ENCODE data around the gene PPBP. TPM values are rescaled to one million over a fixed set of nuclear protein-coding genes. Genes with fewer than 3 reads are reported as not detected.

The PPBP gene
- polyA plus RNA-seq, 1 donor (not counting 4 experiments of a cell fraction or from before 2014, with no cell fraction given): 0.42 TPM

- Histone ChIP-seq H3K79me2 (ENCODE audit: control insufficient read depth, insufficient read depth, low read length) (no peaks in the 10 kb centered on the region), H3K9ac (ENCODE audit: control insufficient read depth, extremely low read depth, insufficient read depth, low read length) (no peak overlapping the region), H3K4me2 (ENCODE audit: control insufficient read depth, extremely low read depth, insufficient read depth, low read depth, low read length) (no peak overlapping the region), H4K20me1 (ENCODE audit: control insufficient read depth, extremely low read depth, insufficient read depth, low read length) (no peaks in the 10 kb centered on the region), H3K4me3 (ENCODE audit: control insufficient read depth in 2 of 3, extremely low read depth in 1 of 3, insufficient read depth in 2 of 3, low read depth in 1 of 3, low read length in 3 of 3) (no peak overlapping the region), H3K27ac (ENCODE audit: control insufficient read depth, insufficient read depth, low read length) (no peak overlapping the region), H3K4me1 (ENCODE audit: control insufficient read depth, extremely low read depth, insufficient read depth, low read length) (no peaks in the 10 kb centered on the region), H3K9me3 (ENCODE audit: control insufficient read depth, low read depth, low read length) (no peaks in the 10 kb centered on the region), H3K36me3 (ENCODE audit: control insufficient read depth in 2 of 2, extremely low read depth in 1 of 2, insufficient read depth in 2 of 2, low read length in 2 of 2) (no peaks in the 10 kb centered on the region), H3K9me1 (ENCODE audit: control insufficient read depth, extremely low read depth, insufficient read depth, low read length) (no peaks in the 10 kb centered on the region), H3K27me3 (ENCODE audit: control insufficient read depth, extremely low read depth, insufficient read depth, low read length) (no peaks in the 10 kb centered on the region), H2AFZ (ENCODE audit: control insufficient read depth, low read length) (no peak overlapping the region)
- DNase-seq (ENCODE audit: low read depth, low spot score): no peak
- no peak for TF ChIP-seq CTCF (optimal IDR thresholded peaks at IDR 0.05 in 1 of 3, IDR thresholded peaks at IDR 0.05 in 1 of 3, conservative IDR thresholded peaks at IDR 0.05 in 1 of 3; ENCODE audit: extremely low read depth in 1 of 3, insufficient read depth in 2 of 3, low read length in 3 of 3)
- no peak for TF ChIP-seq EZH2 (IDR thresholded peaks at IDR 0.05; ENCODE audit: low read length)
- dilution Hi-C loops (cut with MboI; ENCODE audit: extremely low pct_ligation_motif_present, low sequenced_read_pairs): no loop called here
- FAIRE-seq: no peak
Measured at GRCh38 chr4:73970011-73970410, 18.0 kb downstream of the PPBP start.

GRCh38 chr4:73967866-73968265, 20.1 kb downstream of the PPBP start:
- no peak overlapping the region for H3K27ac ChIP-seq (ENCODE audit: control insufficient read depth, insufficient read depth, low read length)
- H4K20me1 ChIP-seq (ENCODE audit: control insufficient read depth, extremely low read depth, insufficient read depth, low read length): no peaks in the 10 kb centered on the region
- H3K79me2 ChIP-seq (ENCODE audit: control insufficient read depth, insufficient read depth, low read length): no peaks in the 10 kb centered on the region
- H3K9ac ChIP-seq (ENCODE audit: control insufficient read depth, extremely low read depth, insufficient read depth, low read length): no peak overlapping the region
- H3K4me1 ChIP-seq (ENCODE audit: control insufficient read depth, extremely low read depth, insufficient read depth, low read length): no peaks in the 10 kb centered on the region
- H2AFZ ChIP-seq (ENCODE audit: control insufficient read depth, low read length): no peak overlapping the region
- TF ChIP-seq EZH2 (IDR thresholded peaks at IDR 0.05; ENCODE audit: low read length) (no peak), CTCF (optimal IDR thresholded peaks at IDR 0.05 in 1 of 3, IDR thresholded peaks at IDR 0.05 in 1 of 3, conservative IDR thresholded peaks at IDR 0.05 in 1 of 3; ENCODE audit: extremely low read depth in 1 of 3, insufficient read depth in 2 of 3, low read length in 3 of 3) (no peak)
- H3K9me1 ChIP-seq (ENCODE audit: control insufficient read depth, extremely low read depth, insufficient read depth, low read length): no peaks in the 10 kb centered on the region
- H3K27me3 ChIP-seq (ENCODE audit: control insufficient read depth, extremely low read depth, insufficient read depth, low read length): no peaks in the 10 kb centered on the region
- H3K4me3 ChIP-seq (ENCODE audit: control insufficient read depth in 2 of 3, extremely low read depth in 1 of 3, insufficient read depth in 2 of 3, low read depth in 1 of 3, low read length in 3 of 3): no peak overlapping the region
- DNase-seq (ENCODE audit: low read depth, low spot score): no peak
- H3K9me3 ChIP-seq (ENCODE audit: control insufficient read depth, low read depth, low read length): no peaks in the 10 kb centered on the region
- H3K4me2 ChIP-seq (ENCODE audit: control insufficient read depth, extremely low read depth, insufficient read depth, low read depth, low read length): no peak overlapping the region
- no peak for FAIRE-seq
- dilution Hi-C loops (cut with MboI; ENCODE audit: extremely low pct_ligation_motif_present, low sequenced_read_pairs): no loop called here
- H3K36me3 ChIP-seq (ENCODE audit: control insufficient read depth in 2 of 2, extremely low read depth in 1 of 2, insufficient read depth in 2 of 2, low read length in 2 of 2): no peaks in the 10 kb centered on the region

All from keratinocyte (primary cell).